GM19328 (cell line): ENCODE results near the gene GLYATL3.

Experiments
- ATAC-seq: cut with Tn5 transposase; IDR thresholded peaks from one replicate; pipeline ENCODE4 v1.9.1; 2021; ENCODE audit warnings: mild to moderate bottlenecking, moderate library complexity; ENCODE audit not compliant: unreplicated experiment

GLYATL3 gene

DNA sequence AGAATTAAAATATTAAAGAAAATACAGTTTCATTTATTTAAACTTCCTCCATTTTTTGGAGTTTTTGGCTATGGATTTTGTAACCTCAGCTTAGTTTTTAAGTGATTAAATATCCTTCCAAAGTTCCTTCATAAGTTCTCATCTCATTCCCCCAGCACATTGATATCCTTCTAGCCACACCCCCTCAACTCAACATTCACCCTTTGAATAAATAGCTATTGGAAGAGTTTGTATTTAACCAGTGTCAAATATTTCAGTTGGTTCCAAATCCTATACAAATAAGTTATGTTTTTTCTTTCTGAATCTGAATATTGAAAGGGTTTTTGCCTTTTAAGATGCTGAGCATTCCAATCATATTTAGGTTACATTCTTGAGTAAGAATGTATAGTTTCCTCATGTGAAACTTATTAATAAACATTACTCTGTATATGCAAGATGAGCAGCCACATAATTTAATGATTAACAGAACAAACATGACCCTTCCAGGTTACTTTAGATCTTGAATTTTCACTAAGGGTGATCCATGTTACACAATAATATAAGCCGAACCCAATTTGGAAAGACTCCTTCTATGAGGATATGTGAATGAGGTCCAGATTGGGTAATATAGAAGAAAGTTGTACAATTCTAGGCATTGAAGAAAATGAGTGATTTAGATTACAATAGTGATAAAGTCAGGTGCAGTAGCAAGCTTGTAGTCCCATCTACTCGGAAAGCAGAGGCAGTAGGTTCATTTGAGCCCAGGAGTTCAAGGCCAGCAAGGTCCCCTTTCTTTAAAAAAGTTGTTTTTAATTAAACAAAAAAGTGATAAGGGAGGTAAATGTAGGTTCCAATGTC is 13.6 kb downstream of the GLYATL3 start:
- ATAC-seq = no peak

- ATAC-seq = no peak
Observed at GRCh38 chr6:49514571-49515484, 15.1 kb downstream of the GLYATL3 start.

- ATAC-seq = no peak
Observed at GRCh38 chr6:49515485-49516146, 15.9 kb downstream of the GLYATL3 start.

DNA sequence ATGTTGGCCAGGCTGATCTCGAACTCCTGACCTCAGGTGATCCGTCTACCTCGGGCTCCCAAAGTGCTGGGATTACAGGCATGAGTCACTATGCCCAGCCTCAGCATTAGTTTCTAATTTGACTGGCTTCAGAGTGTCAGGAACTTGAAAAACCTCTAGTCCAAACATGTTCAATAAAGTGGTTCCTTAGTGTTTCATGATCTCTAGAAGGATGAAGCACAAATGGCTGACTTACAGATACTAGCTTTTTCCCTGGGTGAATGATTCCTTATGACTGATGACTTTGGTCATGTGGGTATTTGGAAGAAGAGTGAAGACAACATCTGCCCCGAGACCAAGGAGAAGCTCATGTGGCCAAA is 16.4 kb downstream of the GLYATL3 start:
- no peak for ATAC-seq

DNA sequence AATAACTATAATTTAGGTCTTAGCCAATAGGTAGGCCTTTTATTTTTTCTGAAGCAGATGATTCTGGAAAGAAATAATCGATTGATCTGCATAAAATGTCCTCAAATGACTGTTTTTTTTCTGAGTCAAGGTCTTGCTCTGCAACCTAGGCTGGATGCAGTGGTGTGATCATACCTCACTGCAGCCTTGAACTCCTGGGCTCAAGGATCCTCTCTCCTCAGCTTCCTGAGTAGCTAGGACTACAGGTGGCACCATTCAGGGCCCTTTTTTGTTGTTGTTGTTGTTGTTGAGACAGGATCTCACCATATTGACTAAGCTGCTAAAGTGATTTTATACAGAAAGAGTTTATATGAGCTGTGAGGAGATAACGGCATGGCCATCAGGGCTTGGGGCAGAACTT is 18.2 kb downstream of the GLYATL3 start:
- ATAC-seq = no peak

DNA sequence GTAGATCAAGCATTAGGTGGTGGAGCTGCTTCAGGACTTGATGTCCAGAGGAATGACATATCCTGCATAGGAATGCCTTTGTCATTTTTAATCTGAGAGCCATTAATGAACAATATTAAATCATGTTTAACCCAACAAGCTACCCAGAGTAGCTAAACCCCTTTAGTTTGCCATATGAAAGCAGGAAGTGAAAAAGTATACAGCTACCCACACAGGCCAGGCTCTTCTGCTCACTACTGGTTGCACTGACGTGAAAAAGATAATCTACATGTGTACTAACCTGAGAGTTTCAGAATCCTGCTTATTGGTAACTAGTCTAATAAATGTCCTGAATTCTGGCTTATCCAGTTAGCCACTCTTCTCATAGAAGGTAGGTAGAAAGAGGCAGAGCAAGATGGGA is 19.9 kb downstream of the GLYATL3 start:
- ATAC-seq = peak; percentile 91

GRCh38 chr6:49522710-49523593 is 23.2 kb downstream of the GLYATL3 start:
- no peak for ATAC-seq

- no peak for ATAC-seq
Observed at GRCh38 chr6:49523901-49524300, 24.2 kb downstream of the GLYATL3 start.

DNA sequence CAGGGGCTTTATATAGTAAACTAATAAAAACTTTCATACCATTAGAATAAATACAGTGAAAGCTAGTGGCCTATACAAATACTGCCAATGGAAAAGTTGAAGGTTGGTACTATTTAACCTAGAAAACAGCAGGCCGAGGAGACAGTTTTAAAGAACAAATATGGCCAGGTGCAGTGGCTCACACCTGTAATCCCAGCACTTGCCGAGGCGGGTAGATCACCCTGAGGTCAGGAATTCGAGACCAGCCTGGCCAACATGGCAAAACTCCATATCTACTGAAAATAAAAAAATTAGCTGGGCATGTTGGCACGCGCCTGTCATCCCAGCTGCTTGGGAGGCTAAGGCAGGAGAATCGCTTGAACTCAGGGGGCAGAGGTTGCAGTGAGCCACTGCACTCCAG is 24.8 kb downstream of the GLYATL3 start:
- ATAC-seq = no peak

DNA sequence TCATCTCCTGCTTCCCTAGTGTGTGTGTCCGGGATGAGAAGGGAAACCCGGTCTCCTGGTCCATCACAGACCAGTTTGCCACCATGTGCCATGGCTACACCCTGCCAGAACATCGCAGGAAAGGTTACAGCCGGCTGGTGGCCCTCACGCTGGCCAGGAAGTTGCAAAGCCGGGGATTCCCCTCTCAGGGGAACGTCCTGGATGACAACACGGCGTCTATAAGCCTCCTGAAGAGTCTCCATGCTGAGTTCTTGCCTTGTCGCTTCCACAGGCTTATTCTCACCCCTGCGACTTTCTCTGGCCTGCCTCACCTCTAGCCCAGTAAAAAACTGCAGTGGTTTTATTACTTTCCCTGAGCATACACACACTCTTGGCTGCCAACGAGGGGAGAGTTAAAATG is 26.9 kb downstream of the GLYATL3 start:
- no peak for ATAC-seq

- no peak for ATAC-seq
Observed at GRCh38 chr6:49527320-49527719, 27.6 kb downstream of the GLYATL3 start.

GRCh38 chr6:49528571-49528970 is 28.8 kb downstream of the GLYATL3 start:
- no peak for ATAC-seq

DNA sequence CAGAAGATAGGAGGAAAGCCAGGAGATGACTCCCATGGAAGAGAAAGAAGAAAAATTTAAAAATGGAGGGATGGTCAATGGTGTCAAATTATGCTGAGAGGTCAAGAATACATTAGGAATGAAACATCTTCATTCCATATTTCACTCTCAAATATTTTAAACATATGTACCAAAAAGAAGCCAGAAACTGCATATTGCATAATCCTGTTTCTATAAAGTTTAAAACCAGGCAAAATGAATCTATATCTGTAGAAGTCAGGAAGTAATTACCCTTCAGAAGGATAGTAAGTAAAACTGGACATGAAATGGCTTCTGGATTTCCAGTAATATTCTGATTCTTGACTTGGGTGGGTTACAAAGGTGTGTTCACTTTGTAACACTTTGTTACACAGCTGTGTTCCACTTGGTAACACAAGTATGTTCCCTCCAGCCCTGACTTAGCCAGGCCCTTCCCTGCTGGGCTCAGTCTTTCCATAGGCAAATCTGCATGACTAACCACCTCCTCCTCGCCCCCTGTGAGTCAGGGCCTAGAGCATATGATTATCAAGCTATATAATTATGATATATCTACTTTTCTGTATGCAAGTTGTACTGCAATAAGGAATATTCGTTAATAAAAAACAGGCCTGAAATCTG is 30.5 kb downstream of the GLYATL3 start:
- ATAC-seq = no peak

- peak; percentile 84 for ATAC-seq
Observed at GRCh38 chr6:49531774-49532569, 32.2 kb downstream of the GLYATL3 start.

DNA sequence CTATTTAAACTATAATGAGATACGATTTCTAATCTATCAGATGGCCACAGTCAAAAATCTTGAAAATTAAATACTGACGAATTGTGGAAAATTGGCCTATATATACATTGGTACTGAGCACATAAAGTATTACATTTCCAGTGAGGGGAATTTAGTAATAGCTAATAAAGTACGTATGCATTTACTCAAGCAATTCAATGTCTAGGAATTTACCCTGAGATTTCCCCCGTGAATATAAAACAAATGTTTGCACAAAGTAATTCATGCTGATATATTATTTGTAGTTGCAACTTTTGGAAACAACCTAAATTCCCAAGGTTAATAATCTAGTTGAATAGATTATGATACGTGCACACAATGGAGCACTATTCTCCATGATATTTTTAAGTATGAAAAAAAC is 36.1 kb downstream of the GLYATL3 start:
- ATAC-seq = no peak

DNA sequence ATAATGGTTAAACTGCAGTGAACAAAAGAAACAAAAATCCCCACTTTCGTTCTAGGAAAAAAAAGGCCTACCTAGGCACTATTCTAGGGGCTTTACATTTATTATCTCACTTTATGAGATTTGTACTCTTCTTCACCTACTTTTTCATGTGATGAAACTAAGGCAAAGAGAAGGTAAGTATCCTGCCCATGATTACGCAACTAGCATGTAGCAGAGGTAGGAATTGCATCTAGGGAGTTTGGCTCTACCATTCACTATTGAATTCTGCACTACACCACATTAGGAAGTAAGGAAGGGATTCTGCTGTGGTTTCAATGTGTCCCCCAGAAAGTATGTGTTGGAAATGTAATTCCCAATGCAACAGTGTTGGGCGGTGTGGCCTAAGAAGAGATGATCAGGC is 39.4 kb downstream of the GLYATL3 start:
- ATAC-seq = no peak

DNA sequence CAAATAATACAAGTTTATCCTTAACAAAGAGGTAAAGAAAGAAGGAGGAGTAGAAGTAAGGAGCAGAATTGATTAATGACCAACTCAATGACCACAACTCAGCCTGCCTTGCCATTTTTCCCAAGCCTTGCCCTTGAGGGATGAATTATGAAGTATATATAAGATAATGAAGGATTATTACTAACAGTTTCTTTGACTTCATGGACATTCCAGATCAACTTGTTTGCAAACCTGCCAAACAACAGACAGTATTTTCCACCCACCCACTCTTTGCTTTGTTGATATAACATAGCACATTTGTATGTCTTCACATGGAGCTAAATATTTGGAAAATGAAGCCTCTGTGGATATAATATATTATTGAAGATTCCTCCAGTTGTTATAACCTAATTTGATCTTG is 40.9 kb downstream of the GLYATL3 start:
- ATAC-seq = no peak

GRCh38 chr6:49541210-49541724 is 41.5 kb downstream of the GLYATL3 start:
- ATAC-seq = no peak

DNA sequence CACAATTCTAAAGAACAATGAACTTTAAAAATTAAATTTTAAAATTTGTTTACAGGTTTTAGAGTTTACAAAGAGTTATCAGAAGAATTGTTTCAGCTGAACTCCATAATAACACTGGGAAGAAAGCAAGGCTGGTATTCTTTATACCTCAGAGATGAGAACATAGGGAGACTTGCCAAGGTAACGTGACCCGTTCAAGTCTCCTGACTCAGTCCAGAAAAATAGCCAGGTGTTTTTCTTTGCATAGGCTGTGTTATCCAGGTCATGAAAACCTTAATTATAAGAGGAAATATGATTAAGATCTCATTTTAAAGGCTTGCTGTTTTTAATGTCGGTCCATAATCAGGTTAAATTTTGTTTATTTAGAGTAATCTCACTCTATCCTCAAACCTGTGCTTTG is 42.2 kb downstream of the GLYATL3 start:
- no peak for ATAC-seq
